Measurements from ENCODE around the gene CSTF1.

The CSTF1 gene

DNA sequence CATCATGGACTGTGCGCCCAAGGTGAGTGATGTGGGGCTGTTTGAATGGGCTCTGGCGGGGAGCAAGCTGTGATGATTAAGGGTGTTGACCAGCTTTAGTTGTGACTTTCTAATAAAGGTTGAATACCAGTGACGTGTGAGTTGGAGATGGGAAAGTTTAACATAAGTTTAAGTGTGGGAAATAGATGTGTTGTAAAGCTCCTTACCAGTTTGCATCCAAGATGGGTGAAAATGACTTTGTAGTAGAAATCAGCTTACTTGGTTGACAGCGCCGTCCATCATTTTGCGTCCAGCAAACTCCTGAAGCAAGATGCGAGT, 20.0 kb downstream of the CSTF1 start:
- DNase-seq (ENCODE audit: insufficient read length, low spot score), result no peak
- no peak for FAIRE-seq
- TF ChIP-seq, protein P1, sequence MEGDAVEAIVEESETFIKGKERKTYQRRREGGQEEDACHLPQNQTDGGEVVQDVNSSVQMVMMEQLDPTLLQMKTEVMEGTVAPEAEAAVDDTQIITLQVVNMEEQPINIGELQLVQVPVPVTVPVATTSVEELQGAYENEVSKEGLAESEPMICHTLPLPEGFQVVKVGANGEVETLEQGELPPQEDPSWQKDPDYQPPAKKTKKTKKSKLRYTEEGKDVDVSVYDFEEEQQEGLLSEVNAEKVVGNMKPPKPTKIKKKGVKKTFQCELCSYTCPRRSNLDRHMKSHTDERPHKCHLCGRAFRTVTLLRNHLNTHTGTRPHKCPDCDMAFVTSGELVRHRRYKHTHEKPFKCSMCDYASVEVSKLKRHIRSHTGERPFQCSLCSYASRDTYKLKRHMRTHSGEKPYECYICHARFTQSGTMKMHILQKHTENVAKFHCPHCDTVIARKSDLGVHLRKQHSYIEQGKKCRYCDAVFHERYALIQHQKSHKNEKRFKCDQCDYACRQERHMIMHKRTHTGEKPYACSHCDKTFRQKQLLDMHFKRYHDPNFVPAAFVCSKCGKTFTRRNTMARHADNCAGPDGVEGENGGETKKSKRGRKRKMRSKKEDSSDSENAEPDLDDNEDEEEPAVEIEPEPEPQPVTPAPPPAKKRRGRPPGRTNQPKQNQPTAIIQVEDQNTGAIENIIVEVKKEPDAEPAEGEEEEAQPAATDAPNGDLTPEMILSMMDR (IDR thresholded peaks at IDR 0.05; ENCODE audit: insufficient read depth, missing control alignments), result no peak

DNA sequence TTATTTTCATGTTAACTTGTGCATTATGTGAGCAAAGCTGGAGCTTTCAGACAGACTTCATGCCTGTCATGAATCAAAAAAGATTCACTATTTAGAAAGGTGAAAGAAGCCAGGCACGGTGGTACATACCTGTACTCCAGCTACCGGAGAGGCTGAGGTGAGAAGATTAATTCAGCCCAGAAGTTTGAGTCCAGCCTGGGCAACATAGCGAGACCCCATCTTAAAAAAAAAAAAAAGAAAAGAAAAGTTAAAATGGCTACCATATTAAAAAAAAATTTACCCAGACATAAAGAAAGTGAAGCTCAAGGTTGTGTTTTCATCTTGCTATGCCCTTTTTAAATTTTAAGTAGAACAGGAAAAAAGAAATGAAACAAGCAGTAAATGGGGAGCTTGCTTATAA, 20.5 kb downstream of the CSTF1 start:
- TF ChIP-seq, protein P1 (IDR thresholded peaks at IDR 0.05; ENCODE audit: insufficient read depth, missing control alignments), result no peak
- FAIRE-seq, result no peak
- DNase-seq (ENCODE audit: insufficient read length, low spot score), result no peak

DNA sequence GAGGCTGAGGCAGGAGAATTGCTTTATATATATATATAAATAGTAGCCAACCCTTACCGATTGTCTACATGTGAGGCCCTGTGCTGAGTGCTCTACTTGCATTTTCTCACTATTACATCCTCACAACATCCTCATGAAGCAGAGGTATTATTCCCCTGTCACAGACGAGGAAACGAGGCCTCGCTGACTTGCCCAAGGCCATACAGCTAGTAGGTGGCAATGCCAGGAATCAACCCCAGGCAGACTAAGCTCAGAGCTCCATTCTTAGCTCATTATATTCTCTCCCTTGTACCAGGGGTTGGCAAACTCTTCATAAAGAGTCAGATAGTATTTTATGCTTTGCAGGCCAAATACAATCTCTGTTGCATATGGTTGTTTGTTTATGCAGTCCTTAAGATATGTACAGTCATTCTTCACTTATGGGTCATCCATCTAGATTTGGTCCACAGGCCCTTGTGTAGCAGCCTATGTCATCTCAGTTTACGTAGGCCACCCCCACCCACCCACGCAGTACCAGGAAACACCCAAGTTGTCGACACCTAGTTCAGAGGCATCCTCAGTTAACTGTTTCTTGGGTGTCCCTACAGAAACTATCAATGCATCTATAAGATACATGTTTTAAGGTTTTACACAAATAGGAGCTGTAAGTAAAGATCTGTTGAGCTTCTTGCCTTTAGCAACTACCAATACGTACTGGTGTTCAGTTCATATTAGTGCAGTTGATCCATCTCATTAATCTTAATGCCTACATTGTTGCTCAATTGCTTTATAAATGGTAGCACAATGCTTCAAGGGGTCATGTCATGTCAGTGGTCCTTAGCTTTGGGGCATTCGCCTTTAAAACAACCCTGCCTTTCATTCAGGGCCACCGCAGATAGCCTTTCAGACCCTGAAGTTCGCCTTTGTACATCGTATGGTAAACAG, 22.7 kb downstream of the CSTF1 start:
- DNase-seq (ENCODE audit: insufficient read length, low spot score), result no peak
- no peak for FAIRE-seq
- TF ChIP-seq, protein P1 (IDR thresholded peaks at IDR 0.05; ENCODE audit: insufficient read depth, missing control alignments), result no peak

DNA sequence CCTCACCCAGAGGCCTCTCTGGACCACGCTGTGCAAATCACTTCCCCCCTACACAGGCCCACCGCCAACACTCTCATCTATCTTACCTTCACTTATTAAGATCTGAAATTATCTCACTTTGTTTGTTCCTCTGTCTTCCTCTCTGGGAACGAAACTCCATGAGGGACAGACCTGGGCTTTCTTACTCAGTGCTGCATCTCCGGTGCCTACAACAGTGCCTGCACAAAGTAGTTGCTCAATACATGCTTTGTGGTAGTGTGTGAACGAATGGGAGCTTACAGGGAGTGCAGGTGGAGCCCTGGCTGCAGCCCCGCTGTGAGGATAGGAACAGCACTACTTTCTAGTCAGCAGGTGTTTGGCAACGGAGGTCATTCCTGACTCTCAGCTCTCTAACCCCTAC, 25.0 kb downstream of the CSTF1 start:
- TF ChIP-seq, protein P1 (IDR thresholded peaks at IDR 0.05; ENCODE audit: insufficient read depth, missing control alignments), result no peak
- FAIRE-seq (no peak), DNase-seq (ENCODE audit: insufficient read length, low spot score) (no peak)

DNA sequence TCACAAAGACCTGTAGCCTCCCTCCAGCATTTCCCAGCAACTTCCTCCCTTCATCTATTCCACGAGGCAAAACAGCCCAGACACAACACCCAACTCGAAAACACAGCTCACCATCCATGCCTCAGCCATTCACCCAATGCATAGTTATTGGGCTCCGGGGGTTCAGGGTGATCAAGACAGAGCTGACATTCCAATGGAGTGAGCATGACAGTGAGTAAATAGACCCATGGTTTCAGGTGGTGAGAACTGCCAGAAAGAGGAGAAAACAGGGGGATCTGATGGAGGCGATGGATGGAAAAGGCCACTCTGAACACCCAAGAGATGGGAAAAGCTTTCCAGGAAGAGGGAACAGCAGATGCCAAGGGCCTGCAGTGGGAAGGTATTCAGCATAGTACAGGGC, 25.5 kb downstream of the CSTF1 start:
- TF ChIP-seq, protein P1 (IDR thresholded peaks at IDR 0.05; ENCODE audit: insufficient read depth, missing control alignments), result no peak
- no peak for FAIRE-seq
- DNase-seq (ENCODE audit: insufficient read length, low spot score), result no peak

DNA sequence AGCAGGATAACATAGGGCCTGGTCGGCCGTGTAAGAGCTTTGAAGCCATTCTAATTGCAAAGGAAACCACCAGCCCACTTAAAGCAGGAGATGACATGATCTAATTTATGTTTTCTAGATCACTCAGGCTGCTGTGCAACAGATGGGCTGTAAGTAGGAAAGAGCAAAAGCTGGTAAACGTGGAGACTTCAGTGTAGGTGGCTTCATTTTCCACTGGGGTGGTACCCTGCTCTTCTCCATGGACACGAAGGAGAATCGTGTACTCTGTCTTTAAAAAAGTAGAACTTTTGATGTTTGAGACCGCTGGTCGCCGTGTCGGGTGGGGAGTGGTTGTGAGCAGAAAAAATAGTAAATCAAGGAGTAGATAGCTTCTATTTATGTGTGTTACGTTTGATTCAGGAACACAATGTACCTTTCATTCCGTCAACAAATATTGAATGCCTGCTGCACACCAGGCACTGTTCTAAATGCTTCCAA, 26.0 kb downstream of the CSTF1 start:
- no peak for DNase-seq (ENCODE audit: insufficient read length, low spot score)
- TF ChIP-seq, protein P1 (IDR thresholded peaks at IDR 0.05; ENCODE audit: insufficient read depth, missing control alignments), result no peak

DNA sequence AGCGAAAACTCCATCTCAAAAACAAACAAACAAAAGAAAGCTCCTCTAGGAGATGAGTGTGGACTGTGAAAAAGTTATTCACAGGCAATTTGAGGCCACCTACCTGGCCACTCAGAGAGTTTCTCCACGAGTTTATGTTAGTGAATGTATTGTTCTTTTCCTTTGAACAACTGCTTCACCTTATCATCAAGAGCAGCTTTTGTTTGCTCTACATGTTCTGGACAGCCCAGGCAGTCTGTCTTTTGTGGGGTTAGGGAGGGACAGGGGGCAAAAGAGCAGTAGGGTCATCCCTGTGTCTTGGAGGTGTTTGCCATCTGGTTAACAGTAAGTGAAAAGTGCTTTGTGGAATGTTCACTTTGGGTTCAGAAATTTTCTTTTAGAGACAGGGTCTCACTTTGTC, 27.6 kb downstream of the CSTF1 start:
- DNase-seq (ENCODE audit: insufficient read length, low spot score) (no peak), FAIRE-seq (no peak)
- TF ChIP-seq, protein P1 (IDR thresholded peaks at IDR 0.05; ENCODE audit: insufficient read depth, missing control alignments), result no peak

More for the DNA sequence above, 26.0 kb downstream of the CSTF1 start:
- no peak for FAIRE-seq
